GM21619 (cell line): Measurements from ENCODE around the gene REG3A.

ENCODE experiments used
- ATAC-seq: cut with Tn5 transposase; IDR thresholded peaks from one replicate; pipeline ENCODE4 v1.9.1; 2021; ENCODE audit not compliant: unreplicated experiment

The REG3A gene

GRCh38 chr2:79159653-79160052 is at the start of gene REG3A:
TSS of gene REG3A (minus strand) at chr2:79159753. CDS start at chr2:79159405, 348 bp downstream.
- no peak for ATAC-seq

DNA sequence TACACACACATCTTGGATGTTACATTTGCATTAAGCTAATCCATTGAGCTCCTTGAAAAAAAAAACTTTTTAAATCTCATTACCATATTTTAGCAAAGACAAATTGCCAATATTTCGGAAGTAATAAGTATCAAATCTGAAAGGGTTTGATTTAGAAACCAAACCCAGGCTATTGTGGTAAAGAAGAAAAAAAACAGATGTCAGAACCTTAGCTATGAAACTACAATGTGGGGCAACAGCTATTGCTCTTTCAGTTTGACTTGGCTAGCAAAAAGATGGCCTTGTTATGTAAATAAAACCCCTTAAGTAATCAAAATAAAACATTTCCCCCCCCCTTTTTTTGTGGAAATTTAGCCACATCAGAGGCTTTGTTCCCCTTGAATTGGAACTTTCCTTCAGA is 41.2 kb upstream of the REG3A start:
- no peak for ATAC-seq

- ATAC-seq = no peak
Observed at GRCh38 chr2:79191816-79192215, 32.3 kb upstream of the REG3A start.

- no peak for ATAC-seq
Observed at GRCh38 chr2:79191081-79191480, 31.5 kb upstream of the REG3A start.

- ATAC-seq = no peak
Observed at GRCh38 chr2:79189465-79189864, 29.9 kb upstream of the REG3A start.

DNA sequence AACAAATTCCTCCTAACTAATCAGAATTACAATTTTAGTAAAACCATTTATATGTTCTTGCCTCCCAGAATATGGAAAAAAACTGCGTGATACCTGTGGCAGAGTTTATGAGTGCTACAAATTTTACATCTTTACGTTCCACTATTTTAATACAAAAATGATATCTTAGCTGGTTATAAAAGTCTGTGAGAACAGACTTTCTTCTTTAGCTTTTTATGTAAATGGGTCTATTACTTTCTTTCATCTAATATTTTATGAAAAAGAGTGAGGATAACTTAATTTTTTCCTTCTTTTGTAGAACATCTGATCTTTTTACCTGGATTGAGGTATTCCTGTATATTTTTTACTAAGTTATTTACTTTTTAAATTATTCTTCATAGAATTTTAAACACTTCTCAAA is 22.1 kb upstream of the REG3A start:
- no peak for ATAC-seq

- no peak for ATAC-seq
Observed at GRCh38 chr2:79180092-79180491, 20.5 kb upstream of the REG3A start.

- ATAC-seq = no peak
Observed at GRCh38 chr2:79179036-79179435, 19.5 kb upstream of the REG3A start.

- ATAC-seq = no peak
Observed at GRCh38 chr2:79178076-79178674, 18.6 kb upstream of the REG3A start.

DNA sequence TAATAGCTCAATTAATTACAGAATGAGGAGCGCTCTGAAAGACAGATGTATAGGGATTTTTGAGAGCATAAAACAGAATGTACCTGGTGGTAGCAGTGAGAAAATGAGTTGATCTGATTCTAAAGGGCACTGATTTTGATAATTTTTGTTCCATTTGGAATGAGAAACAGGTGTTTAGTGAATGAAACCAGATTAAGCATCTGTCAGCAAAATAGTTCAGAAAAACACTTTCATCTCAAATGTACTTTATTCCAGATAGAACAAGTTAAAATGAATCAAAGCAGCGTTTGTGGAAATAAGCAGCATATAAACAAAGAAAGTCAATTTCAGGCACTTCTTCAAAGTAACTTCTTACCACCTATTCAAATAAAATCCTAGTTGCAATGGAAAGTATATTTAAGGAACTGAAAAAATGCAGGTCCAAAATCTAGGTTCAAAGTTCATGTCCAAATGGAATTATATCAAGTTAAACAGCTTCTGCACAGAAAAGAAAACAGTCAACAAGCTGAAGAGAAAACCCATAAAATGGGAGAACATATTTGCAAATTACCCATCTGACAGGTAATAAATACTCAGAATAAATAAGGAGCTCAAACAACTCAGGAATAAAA is 11.9 kb upstream of the REG3A start:
- no peak for ATAC-seq

- ATAC-seq = no peak
Observed at GRCh38 chr2:79162801-79163200, 3.2 kb upstream of the REG3A start.

DNA sequence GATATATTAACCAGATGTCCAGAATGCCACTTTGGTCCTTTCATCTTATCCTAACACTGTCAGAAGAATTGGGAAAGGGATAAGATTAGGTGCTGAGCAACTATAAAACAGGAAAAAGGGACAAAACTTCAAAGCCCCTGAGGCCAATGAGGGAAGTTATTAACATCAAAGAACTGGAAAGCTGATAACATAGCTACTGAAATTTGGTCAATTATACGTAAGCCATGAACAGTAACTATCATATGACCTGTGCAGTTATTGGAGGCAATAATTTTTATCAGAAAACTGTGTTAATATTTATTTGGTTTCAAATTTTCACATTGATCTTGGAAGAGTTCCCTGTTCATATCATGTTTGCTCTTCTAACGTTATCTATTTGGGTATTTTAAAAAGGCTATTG is 2.6 kb upstream of the REG3A start:
- no peak for ATAC-seq

DNA sequence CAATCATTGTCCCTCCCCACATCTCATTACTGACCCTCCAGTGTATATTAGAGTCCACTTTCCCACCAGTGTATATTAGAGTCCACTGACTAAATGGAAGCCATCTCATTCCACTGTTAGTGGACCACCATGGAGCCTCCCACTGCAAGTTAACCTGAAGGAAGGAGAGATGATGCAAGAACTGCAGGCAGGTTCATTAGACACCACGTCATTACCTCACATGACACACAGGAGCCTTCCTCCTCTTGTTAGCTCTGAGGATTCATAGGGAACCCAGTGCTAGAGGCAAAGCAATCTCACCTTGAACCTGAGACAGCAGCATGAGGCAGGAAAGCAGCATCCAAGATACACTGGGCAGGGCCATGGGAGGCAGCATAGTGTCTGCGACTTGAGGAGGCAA is 523 bp downstream of the REG3A start:
- no peak for ATAC-seq

DNA sequence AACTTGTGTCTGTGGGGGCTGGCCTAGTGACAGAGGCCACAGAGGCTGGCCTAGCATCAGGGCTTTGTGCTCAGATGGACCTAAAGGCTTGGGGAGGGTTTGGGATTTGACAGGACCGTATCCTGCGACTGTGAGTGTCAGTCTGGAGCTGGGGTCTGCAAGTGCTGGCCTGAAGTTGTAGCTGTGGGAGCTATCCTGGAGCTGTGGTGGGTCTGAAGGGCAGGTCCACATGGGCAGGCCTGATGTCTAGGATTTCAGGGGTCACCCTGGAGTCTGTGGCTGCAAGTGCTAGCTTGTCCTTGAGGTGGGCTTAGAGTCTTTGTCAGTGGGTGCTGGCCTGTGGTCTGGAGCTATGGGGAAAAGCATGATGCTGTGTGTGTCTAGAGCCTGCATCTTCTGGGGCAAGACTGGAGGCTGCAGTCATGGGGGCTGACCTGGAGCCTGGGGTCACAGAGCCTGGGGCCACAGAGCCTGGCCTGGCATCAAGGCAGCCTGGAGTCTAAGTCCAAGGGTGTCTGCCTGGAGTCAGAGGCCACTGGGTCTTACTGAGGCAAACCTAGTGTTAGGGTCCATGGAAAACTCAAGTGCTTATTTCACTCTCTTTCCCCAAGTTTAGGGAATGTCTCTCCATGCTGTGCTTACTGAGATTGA is 3.6 kb downstream of the REG3A start:
- no peak for ATAC-seq

- no peak for ATAC-seq
Observed at GRCh38 chr2:79139423-79139822, 20.1 kb downstream of the REG3A start.

GRCh38 chr2:79138385-79138784 is 21.2 kb downstream of the REG3A start:
- ATAC-seq = no peak

DNA sequence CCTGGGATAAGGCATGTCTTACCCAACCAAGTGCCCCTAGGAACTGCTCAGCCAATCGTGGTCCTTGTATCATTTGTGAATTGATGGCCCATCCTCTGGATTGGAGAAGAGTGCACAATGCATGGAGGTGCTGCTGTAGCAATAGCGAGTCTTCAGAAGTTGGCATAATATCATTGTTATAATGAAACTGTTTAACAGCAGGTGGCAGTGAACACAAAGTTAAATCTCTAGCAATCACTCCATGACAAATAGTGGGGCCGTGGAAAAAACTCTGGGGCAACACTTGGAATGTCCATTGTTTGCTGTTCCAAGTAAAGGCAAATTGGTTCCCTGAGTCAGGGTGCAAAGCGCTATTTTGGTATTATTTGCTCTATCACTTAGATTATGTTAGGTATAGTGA is 27.9 kb downstream of the REG3A start:
- ATAC-seq = no peak

GRCh38 chr2:79129804-79130203 is 29.7 kb downstream of the REG3A start:
- no peak for ATAC-seq

DNA sequence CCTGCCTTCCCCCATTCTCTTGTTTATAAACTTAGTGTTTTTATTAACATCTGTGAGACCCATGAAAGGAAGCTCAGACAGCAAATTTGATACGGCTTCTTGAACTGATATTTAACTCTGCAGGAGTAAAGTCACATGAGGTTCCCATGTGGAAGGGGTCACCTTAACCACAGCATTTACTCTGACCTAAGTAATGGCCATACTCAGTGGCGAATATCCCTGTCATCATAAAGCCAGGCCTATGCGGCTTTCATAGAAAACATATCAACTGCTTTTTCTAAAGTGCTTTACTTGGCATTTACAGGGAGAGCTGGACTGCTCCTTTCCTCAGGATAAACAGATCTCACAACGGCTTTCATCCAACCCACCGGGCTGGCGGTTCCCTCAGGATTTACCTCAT is 30.3 kb downstream of the REG3A start:
- no peak for ATAC-seq

- ATAC-seq = no peak
Observed at GRCh38 chr2:79128406-79128805, 31.1 kb downstream of the REG3A start.

GRCh38 chr2:79125721-79125985 is 33.9 kb downstream of the REG3A start:
- ATAC-seq = no peak

DNA sequence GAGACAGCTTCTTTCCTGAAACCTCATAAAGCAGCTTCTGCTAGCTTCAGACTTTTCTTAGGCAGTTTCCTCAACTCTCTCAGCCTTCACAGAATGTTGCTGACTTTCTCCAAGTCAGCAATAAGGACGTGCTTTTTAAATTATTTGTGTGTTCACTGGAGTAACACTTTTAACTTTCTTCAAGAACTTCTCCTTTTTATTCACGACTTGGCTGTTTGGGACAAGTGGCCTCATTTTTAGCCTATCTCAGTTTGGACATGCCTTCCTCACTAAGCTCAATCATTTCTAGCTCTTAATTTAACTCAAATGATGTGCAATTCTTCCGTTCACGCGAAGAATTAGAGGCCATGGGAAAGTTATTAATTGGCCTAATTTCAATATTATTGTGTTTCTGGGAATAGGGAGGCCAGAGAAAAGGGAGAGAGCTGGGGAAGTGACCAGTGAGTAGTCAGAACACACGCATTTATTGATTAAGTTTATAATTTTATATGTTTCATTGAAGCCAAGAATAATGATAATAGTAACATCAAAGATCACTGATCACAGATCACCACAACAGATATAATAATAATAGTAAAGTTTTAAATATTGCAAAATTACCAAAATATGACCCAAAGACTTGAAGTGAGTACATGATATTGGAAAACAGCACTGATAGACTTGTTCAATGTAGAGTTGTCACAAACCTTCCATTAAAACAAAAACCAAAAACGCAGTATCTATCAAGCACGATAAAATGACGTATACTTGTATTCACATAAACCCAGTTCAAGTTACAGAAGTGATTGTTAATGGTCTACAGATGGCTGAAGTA is 34.4 kb downstream of the REG3A start:
- no peak for ATAC-seq
